HG03066 (cell line): ENCODE measurements around the gene FBXO3.
"Not testable (repeated sequence)": the region's sequence is repeated elsewhere in the genome, so short reads cannot be mapped to it uniquely, and the experiment has no call there.

ENCODE experiments used
- ATAC-seq: cut with Tn5 transposase; IDR thresholded peaks from one replicate; pipeline ENCODE4 v1.9.1; 2021; ENCODE audit warnings: low read depth; ENCODE audit not compliant: unreplicated experiment

The FBXO3 gene

DNA sequence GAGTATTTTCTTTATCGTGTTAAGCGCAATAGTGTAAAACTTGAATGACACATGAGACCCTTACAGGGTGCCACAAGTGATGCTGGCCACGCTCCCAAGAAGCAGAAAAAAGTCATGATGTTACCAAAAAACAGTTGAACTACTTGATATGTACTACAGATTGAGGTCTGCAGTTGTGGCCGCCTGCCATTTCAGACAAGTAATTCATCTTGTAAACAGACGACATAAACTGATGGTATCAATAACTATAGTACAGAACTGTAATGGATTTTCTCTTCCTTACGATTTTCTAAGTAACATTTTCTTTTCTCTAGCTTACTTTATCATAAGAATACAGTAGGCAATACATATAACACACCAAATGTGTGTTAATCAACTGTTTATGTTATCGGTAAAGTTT, 43.6 kb downstream of the FBXO3 start:
- ATAC-seq: no peak

DNA sequence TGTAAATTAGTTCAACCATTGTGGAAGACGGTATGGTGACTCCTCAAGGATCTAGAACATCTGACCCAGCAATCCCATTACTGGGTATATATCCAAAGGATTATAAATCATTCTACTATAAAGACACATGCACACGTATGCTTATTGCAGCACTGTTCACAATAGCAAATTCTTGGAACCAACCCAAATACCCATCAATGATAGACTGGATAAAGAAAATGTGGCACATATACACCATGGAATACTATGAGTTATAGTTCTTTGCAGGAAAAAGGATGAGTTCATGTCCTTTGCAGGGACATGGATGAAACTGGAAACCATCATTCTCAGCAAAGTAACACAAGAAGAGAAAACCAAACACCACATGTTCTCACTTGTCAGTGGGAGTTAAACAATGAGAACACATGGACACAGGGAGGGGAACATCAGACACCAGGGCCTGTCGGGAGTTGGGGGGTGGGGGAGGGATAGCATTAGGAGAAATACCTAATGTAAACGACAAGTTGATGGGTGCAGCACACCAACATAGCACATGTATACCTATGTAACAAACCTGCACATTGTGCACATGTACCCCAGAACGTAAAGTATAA, 45.2 kb downstream of the FBXO3 start:
- ATAC-seq: not testable (repeated sequence)

DNA sequence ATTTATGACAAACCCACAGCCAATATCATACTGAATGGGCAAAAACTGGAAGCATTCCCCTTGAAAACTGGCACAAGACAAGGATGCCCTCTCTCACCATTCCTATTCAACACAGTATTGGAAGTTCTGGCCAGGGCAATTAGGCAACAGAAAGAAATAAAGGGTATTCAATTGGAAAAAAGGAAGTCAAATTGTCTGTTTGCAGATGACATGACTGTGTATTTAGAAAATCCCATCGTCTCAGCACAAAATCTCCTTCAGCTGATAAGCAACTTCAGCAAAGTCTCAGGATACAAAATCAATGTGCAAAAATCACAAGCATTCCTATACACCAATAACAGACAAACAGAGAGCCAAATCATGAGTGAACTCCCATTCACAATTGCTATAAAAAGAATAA, 46.8 kb downstream of the FBXO3 start:
- not testable (repeated sequence) for ATAC-seq

DNA sequence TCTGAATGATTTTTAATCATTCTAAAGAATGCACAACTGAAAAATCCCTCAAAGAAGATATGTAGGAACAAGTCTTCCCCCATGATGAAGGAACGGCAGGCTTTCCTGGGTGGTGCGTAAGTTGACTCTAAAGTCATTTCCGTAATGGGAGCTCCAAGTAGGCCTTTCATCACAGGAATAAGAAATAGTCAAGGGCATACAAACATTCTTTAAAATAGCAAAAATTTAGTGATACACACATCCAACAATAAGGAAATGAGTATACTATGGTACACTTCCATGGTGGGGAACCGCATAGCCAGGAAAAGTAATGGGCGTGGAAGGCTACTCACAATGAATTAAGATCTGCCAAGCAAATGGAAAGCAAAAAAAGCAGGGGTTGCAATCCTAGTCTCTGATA, 48.8 kb downstream of the FBXO3 start:
- no peak for ATAC-seq

DNA sequence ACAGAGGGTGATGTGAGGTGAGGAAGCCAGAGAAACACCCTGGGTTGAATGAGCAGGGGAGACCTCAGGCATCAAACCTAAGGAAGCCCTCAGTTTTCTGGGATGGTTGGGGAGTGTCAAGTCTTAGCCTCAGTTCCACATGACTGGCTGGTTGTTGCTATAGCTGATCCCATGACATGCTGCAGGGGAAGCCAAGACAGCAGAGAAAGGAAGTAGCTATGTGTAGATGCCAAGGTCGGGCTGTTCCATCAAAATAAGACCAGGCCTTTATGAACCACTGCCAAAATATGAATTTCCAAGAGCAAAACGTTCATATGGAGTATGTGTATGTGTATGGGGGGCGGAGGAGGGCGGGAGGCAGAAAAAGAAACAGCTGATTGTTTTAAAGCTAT, 49.7 kb downstream of the FBXO3 start:
- ATAC-seq: no peak

DNA sequence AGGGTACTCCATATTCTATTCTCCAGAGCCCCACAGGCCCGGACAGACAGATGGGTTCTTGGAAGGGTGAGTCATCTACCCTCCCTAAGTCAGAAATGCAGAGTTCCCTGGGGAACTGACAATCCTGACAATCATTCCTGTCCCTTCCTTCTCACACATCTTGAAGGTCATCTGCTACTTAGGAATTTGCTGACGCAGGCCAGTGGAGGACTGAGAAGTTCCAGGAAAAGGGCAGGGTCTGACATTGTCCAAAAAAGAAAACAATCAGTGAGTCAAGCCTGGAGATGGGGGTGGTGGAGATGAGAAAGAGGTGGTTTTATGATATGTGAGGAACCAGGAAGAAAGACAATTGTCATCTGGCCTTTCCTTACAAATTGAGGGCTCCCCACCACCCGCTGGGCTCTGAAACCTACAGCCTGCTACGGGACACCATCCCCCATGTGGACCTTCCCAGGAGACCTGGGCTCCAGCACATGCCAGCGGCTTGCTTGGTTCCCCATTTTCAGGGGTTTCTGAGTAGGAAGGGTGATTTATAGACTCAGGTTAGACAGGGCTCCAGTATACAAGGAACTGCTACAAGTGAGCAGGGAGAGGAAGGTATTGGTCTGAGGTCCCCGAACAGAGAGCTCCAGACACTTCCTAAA, 51.0 kb downstream of the FBXO3 start:
- ATAC-seq: no peak

DNA sequence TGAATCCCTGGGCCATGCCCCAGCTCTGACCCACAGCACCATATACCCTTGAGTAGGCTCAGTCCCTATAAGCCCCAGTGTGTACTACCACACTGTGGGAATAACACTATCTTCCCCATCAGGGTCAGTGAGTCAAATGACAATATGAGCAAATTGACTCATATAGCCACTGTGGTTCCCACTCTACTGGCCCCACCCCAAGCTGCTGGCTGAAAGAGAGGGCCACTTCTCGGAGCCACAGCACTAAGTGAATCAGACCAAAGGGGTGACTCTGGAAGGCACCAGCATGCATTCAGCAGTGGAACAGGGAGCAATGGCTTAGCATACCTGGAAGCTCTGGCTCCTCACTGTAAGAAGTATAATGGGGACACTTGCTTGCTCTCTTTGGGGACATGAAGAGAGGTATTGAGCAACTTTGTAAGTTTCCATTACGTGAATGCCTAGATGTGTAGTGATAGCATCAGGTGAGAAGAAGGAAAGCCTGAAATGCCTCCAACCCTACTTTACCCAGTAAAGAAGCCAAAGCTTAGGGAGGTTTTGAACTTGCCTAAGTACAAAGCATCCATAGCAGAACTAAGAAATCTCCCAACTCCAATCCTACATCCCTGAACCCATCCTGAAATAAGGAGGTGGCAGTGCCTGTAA, 51.6 kb downstream of the FBXO3 start:
- peak; percentile 77 for ATAC-seq

DNA sequence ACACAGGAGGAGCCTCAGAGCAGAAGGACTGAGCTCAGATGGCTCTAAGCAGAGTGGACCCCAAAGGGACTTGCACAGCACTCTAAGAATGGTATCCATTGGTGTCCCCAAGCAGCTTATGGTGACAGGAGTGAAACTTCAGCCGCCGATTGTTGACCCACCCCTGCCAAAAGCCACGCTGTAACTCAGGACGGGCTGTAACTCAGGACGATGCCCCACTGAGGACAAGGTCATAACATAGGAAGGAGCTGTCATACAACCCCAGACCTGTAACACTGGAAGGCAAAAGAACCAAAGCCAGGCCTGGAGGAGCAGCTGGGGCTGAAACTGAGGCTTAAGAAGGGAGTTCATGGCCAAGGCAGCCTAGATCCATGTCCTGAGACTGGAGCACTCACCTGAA, 52.3 kb downstream of the FBXO3 start:
- ATAC-seq: no peak

DNA sequence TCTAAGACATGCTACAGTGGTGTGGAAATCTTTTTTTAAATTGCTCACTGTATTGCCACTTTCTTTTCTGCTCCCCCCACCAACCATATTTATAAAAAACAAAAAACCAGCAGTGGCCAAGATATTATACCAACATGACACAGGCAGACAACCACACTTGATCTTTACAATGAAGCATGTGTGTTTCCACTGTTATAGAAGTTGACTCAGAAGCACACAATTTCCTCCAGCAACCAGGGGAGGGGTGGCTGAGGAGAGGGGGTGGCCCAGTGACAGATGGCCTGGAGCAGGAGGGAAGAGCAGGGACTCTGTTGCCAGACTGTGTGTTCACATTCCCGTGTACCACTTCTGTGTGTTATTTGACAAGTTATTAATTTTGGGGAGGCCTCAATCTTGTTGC, 52.9 kb downstream of the FBXO3 start:
- ATAC-seq: no peak

DNA sequence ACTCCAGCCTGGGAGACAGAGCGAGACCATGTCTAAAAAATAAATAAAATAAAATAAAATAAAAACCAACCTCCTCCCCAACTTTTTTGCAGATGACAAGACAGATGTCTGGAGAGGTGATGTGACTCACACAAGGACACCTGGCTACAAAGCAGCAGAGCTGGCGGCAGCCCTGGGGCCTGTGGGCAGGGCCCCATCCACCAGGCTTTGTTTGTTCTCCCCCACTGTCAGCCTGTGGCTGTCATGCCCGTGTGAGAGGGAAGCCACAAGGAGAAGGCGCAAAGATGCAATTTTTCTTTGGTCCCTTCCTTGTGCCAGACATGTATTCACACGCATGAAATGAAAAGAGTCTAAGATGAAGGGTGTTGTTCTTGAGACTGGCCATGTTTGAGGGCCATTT, 54.7 kb downstream of the FBXO3 start:
- ATAC-seq: no peak

DNA sequence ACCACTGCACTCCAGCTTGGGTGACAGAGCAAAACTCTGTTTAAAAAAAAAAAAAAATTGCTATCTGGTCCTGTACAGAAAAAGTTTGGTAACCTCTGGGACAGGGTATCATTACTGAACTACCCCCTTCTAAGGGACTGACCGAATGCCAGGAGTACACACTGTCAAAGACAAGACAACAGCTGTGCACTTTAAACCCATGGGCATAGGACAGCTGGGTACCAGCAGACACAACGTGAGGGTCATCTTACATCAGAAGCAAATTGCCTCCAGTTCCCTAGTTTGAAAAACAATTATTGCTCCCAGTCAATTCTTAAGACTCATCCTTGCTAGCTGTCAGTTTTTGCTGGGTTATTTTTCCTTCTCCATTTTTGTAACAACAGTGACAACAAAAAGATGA, 55.9 kb downstream of the FBXO3 start:
- ATAC-seq: no peak

DNA sequence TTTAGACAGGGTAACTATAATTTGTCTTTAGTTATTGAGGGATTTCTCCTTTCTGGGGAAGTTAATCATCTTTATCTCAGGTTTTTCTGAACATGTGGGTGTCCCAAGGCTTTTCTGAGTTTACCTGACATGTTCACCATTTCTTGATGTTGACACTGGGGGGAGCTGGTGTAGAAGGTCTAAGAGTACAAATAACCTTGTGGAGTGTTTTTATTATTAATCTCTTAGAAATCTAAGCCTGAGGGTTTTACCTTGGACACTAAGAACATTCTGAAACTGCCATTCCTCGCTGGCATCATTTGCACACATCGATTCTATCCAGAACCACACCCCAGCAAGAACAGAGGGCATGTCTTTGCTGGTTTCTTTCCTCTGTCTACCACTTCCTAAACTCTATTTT, 58.1 kb downstream of the FBXO3 start:
- ATAC-seq: no peak

DNA sequence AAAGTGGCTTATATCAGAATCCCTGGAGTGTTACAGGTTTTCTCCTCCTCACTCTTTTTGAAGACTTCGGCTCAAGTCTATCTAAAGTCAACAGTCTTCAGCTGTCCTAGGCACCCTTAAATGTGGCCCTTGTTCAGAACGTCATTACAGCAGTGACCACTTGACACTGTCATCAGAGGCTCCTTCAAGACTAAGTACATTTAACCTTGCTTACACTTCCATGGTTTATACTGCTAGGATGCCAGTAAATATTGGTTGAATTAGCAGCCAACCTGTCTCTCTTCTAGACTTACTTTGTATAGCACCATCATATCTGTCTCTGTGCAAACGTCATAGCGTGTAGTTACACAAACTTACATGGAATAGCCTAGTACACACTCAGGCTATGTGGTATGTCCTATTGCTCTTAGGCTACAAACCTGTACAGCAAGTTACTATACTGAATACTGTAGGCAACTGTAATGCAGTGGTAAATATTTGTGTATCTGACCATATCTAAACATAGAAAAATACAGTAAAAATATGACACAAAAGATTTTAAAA, 60.4 kb downstream of the FBXO3 start:
- ATAC-seq: no peak

DNA sequence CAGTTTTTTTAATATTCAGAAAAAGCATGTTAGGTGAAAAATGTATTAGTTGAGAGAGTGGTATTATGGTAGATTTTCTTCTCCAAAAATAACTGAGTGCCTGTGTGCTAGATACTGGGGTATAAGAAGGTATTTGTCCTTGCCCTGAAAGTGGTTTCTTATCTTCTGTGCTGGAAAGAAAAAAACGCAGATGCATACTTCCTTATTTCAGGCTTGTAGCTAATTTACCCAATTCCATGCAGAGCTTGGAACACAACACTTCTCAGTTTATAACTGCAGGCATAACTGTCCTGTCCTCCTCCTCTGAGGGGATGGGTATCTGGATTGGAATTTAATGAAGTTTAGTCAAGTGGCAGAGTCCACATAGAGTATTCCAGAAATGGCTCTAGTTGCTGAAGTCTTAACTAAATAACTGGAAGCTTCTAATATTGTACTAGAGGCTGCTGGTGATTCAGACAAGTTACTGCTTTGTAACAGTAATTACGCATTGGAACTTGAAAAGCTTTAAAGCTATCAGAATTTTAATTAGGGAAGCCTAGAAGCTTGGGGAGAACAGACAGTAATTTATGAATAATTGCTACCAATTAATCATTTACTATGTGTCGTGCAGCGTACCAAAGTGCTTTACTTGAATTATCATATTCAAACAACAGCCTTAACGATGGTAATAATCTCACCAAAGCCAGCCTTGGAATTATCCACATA, 61.0 kb downstream of the FBXO3 start:
- ATAC-seq: no peak

DNA sequence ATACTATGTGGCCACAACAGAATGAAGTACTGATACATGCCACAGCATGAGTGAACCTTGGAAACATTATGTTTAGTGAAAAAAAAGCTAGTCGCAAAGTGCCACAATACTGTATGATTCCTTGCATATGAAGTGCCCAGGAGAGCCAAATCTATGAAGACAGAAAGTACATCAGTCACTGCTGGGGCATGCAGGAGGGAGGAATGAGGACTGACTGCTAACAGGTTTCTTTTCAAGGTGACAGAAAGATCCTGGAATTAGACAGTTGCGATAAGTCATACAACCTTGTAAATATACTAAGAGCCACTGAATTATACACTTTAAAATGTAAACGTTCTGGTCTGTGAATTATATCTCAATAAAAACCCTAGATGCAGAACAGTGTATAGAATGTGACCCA, 61.9 kb downstream of the FBXO3 start:
- ATAC-seq: no peak

DNA sequence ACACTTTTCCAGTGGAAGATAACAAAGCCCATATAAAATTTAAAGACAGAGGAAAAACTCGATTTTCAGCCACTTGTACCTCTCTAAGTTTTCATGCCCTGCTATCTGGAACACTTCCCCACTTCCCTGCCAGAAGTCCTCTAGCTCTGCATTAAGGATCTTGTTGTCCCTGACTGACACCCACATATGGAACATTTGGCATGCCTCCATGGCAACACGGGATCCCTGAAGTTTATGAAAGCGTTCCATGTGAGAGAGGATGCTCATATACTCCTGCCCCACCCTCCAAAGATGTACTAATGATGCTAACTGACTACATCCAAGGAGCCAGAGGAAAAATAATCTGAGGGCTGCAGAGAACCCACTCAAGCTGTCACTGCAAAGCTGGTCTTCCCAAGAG, 64.9 kb downstream of the FBXO3 start:
- no peak for ATAC-seq

DNA sequence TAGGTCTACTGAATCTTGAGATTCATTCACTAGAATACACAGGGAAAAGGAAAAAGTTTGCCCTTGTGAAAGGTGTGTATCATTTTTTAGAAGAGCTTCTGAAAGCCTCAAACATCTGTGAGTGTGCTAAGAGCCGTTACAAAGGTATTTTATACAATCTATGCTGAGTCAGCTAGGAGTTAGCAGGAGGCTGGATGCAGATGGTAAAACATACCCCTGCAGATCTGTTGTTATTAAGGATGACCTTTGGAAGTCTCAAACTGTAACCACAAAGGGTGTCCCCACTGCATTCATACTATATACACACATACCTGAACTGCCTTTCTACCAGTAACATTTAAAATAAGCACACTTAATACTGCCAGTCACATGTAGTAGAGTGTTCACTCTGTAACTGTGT, 65.3 kb downstream of the FBXO3 start:
- ATAC-seq: no peak

DNA sequence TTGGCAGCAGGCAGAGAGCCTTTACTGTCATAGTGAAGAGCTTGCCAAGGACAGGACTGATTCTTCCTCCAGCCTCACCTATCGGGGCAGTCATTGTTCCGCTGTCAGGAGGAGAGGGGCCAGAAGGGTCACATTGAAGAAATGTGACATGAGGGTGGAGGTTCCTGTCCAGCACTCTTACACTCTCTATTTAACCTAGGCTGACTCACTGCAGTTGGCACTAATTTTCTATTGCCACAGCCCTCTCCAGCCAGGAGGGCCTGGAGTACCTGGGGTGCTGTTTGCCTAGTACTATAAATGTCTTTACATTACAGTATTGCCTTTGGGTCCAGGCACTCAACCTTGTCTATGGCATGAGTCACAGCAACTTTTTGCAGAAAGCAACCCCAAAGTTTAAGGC, 66.5 kb downstream of the FBXO3 start:
- ATAC-seq: not testable (repeated sequence)

DNA sequence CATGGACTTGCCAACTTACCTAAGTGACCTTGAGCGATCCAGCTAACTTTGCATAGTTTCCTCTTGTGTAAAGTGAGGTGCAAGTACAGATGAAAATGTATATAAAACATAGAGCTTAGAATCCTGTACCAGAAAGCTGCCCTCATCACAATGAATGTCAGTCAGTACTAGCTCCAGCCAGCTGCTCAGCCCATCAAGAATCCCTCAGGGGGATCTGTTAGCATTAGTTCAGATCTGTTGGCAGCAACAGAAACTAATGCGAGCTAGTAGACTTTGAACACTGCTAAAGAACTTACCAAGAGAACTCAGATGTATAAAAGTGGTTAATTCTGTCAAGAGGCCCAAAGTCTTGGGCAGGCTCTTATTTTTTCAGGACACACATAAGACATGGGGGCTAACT, 67.4 kb downstream of the FBXO3 start:
- no peak for ATAC-seq

DNA sequence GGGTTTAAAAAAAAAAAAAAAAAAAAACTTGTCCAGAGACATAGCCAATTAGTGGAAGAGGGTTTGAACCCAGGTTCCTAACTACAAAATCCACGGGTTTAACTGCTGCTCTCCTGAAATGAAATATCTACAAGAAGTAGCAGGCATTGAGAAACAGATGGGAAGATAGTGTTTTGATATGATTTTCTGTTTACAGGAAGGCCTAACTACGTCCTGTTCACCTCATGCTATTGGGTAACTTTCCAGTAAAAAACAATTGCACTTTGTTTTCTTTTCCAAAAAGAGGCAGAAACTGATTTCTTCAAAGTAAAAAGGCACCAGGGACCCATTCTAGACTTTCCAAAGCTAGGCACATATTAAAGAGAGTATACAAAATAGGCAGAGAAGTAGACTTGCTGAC, 67.8 kb downstream of the FBXO3 start:
- no peak for ATAC-seq

DNA sequence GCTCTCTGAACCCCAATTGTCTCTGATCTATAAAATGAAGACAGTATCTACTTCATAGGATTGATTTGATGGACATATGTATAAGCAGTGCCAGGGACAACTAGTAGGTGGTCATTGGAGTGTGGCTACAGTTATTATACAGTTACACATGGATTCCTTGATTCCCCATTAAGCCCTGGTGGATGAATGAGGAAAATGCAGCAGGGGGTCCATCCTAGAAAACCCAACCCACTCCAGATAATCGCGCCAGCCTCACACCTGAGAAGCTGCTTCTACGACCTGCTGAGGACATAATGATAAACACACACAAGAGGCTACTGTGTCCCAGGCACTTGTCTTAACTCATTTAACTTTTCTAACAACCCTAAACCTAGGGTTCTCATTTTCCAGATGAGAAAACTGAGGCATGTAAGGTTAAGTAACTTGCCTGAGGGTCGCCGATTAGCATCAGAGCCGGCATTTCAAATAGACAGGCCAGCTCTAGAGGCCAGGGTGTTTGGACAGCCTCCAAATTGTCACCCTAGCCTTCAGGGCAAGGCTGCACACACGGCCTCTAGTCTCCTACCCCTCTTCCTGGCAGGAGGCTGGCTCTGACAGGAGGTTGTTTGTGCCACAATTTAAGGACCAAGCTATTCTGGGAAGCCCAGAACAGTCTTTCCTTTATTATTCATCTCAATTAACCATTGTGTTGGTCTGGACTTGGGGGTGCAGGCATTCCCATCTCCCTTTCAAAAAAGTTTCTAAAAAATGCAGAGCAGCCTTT, 69.9 kb downstream of the FBXO3 start:
- ATAC-seq: no peak
